ENCODE data around the gene DAP.

GRCh38 chr5:10634050-10634449, 127.0 kb downstream of the DAP start:
- TF ChIP-seq EZH2 (IDR thresholded peaks at IDR 0.05) = no peak
- TF ChIP-seq POLR2AphosphoS5 (IDR thresholded peaks at IDR 0.05; ENCODE audit: borderline replicate concordance, low read depth, low read length) = no peak
- TF ChIP-seq FOXP2 (optimal IDR thresholded peaks at IDR 0.05; ENCODE audit: control extremely low read depth, extremely low read length, insufficient read depth) = no peak
